Upper lobe of right lung (tissue), 1 donor: Measurements from ENCODE around the gene MAD2L2. TPM values are rescaled to one million over a fixed set of nuclear protein-coding genes. Genes with fewer than 3 reads are reported as not detected.

ENCODE experiments used
- ATAC-seq: fragments of 200-7000 bp; cut with Tn5 transposase; one replicate; pipeline ENCODE4 v1.9.1; 2020; ENCODE audit warnings: mild to moderate bottlenecking, moderate library complexity
- DNase-seq: peaks from one replicate; pipeline ENCODE4 v3.0.0-alpha.2; 2020
- H3K27ac ChIP-seq: fragments of 200-600 bp; one replicate; pipeline ENCODE4 v1.8.0; 2022
- H3K27me3 ChIP-seq: fragments of 200-600 bp; one replicate; pipeline ENCODE4 v1.8.0; 2022; ENCODE audit warnings: mild to moderate bottlenecking
- H3K36me3 ChIP-seq: fragments of 200-600 bp; one replicate; pipeline ENCODE4 v1.8.0; 2022
- H3K4me1 ChIP-seq: fragments of 200-600 bp; one replicate; pipeline ENCODE4 v1.8.0; 2022
- H3K4me3 ChIP-seq: fragments of 200-600 bp; one replicate; pipeline ENCODE4 v1.8.0; 2022; ENCODE audit warnings: mild to moderate bottlenecking
- H3K9me3 ChIP-seq: fragments of 200-600 bp; one replicate; pipeline ENCODE4 v1.8.0; 2022
- intact Hi-C: fragments of 100-400 bp; cut with DNase I; formaldehyde crosslinking; loops from one replicate; pipeline ENCODE4 v1.11.0; 2022
- total RNA-seq: library from RNA; stranded (reverse); fragmentation: NEBNext Ultra II Directional; extraction: Animal tissue kit (Norgen Biotek cat#: 25700); gene quantifications from one replicate; pipeline ENCODE4 v1.2.1, GENCODE V29; 2021
- TF ChIP-seq, protein P1 (sequence below): fragments of 200-600 bp; IDR thresholded peaks from one replicate; pipeline ENCODE4 v1.8.0; 2022; ENCODE audit warnings: antibody characterized with exemption
- donor health status: DM: no; HTN: yes; CAD: no; lungs with severe emphysema.

MAD2L2 gene
- total RNA-seq, 1 donor from 2014 or later: 23.5 TPM

DNA sequence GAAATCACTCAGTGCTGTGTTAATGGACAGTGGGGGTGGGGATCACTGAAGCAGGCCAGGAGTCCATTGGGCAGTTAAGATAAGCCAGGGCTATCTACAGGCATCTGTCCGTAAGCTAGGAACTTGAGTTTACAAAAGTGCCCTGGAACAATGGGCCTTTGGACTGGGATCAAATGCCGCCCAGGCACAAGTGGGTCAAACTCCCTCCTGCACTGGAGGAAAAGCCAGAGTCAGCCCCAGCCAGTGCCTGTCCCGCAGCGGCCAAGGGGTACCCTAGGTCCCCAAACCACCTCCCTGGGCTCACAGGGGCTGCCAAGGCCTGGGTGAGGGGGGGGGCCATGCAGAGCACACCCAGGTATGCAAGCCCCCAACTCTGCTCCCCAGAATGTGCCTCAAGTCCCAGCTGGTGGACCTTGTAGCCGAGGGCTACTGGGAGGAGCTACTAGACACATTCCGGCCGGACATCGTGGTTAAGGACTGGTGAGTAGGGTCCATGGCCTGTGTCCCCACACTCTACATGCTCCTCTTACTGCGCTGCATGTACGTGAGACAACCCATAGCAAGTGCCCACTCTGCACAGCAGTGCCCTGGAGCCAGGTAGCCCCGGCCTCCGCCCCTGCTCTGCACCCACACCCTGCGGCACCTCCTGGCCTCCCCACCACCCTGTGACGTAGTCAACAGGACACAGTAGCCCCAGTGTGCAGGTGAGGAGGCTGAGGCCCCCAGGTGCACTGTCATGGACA, 9.2 kb downstream of the MAD2L2 start:
- TF ChIP-seq, protein P1, sequence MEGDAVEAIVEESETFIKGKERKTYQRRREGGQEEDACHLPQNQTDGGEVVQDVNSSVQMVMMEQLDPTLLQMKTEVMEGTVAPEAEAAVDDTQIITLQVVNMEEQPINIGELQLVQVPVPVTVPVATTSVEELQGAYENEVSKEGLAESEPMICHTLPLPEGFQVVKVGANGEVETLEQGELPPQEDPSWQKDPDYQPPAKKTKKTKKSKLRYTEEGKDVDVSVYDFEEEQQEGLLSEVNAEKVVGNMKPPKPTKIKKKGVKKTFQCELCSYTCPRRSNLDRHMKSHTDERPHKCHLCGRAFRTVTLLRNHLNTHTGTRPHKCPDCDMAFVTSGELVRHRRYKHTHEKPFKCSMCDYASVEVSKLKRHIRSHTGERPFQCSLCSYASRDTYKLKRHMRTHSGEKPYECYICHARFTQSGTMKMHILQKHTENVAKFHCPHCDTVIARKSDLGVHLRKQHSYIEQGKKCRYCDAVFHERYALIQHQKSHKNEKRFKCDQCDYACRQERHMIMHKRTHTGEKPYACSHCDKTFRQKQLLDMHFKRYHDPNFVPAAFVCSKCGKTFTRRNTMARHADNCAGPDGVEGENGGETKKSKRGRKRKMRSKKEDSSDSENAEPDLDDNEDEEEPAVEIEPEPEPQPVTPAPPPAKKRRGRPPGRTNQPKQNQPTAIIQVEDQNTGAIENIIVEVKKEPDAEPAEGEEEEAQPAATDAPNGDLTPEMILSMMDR: no peak
- ATAC-seq (peak; percentile 36), DNase-seq (no peak)
- H3K36me3 ChIP-seq: peaks cover 29% of the 10 kb centered on the region
- H3K27me3 ChIP-seq: no peaks in the 10 kb centered on the region
- no peak overlapping the region for H3K27ac ChIP-seq
- no peak overlapping the region for H3K4me3 ChIP-seq
- intact Hi-C loops: no loop called here
- H3K4me1 ChIP-seq: peaks cover 9% of the 10 kb centered on the region
- H3K9me3 ChIP-seq: no peaks in the 10 kb centered on the region

DNA sequence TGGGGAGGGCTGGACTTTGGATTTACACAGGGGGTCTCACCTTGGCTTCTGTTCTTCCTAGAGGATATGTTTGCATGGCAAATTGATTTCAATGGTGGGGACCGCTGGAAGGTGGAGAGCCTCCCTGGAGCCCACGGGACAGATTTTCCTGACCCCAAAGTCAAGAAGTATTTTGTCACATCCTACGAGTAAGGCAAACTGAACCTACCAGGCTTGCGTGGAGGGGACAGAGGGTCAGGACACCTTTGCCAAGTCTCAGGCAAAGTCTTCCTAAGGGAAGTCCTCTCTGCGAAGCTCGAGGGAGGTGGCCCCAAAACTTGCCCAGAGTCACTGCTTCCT, 9.8 kb downstream of the MAD2L2 start:
- Histone ChIP-seq H3K4me3 (no peak overlapping the region), H3K36me3 (peaks cover 29% of the 10 kb centered on the region), H3K9me3 (no peaks in the 10 kb centered on the region), H3K27me3 (no peaks in the 10 kb centered on the region), H3K27ac (no peak overlapping the region), H3K4me1 (peaks cover 9% of the 10 kb centered on the region)
- TF ChIP-seq, protein P1: no peak
- intact Hi-C loops: no loop called here
- DNase-seq (no peak), ATAC-seq (no peak)

DNA sequence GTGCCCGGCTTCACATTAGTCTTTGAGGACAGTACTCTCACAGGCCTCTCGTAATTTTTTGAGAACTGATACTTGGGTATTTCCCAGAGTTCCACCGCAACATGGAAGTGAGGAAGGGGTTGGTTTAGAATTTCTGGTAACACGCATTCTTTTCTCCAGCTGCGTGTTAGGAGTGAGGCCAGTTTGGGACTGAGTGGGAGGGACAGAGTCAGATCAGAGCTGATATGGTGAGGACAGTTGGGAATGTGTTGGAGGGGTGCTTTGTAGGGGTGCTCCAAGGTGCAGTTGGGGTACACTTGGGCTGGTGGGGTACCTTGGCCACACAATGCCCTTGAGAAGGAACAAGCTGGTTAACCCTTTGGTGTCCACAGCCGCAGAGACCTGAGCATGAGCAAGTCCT, 10.2 kb downstream of the MAD2L2 start:
- Histone ChIP-seq H3K4me3 (no peak overlapping the region), H3K4me1 (peaks cover 9% of the 10 kb centered on the region), H3K27me3 (no peaks in the 10 kb centered on the region), H3K36me3 (peaks cover 29% of the 10 kb centered on the region), H3K9me3 (no peaks in the 10 kb centered on the region), H3K27ac (no peak overlapping the region)
- ATAC-seq (no peak), DNase-seq (no peak)
- TF ChIP-seq, protein P1: no peak
- intact Hi-C loops: no loop called here

DNA sequence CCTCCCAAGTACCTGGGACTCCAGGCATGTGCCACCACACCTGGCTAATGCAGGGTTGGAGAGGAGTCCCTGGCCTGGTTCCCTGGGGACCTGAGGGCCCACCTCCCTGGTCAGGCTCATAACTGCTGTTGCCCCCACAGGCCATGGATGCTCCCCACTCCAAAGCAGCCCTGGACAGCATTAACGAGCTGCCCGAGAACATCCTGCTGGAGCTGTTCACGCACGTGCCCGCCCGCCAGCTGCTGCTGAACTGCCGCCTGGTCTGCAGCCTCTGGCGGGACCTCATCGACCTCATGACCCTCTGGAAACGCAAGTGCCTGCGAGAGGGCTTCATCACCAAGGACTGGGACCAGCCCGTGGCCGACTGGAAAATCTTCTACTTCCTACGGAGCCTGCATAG, 12.4 kb downstream of the MAD2L2 start:
- Histone ChIP-seq H3K4me1 (peaks cover 9% of the 10 kb centered on the region), H3K27ac (no peak overlapping the region), H3K9me3 (no peaks in the 10 kb centered on the region), H3K27me3 (no peaks in the 10 kb centered on the region), H3K4me3 (no peak overlapping the region), H3K36me3 (peaks cover 15% of the 10 kb centered on the region)
- intact Hi-C loops: no loop called here
- ATAC-seq (no peak), DNase-seq (no peak)
- TF ChIP-seq, protein P1: no peak

DNA sequence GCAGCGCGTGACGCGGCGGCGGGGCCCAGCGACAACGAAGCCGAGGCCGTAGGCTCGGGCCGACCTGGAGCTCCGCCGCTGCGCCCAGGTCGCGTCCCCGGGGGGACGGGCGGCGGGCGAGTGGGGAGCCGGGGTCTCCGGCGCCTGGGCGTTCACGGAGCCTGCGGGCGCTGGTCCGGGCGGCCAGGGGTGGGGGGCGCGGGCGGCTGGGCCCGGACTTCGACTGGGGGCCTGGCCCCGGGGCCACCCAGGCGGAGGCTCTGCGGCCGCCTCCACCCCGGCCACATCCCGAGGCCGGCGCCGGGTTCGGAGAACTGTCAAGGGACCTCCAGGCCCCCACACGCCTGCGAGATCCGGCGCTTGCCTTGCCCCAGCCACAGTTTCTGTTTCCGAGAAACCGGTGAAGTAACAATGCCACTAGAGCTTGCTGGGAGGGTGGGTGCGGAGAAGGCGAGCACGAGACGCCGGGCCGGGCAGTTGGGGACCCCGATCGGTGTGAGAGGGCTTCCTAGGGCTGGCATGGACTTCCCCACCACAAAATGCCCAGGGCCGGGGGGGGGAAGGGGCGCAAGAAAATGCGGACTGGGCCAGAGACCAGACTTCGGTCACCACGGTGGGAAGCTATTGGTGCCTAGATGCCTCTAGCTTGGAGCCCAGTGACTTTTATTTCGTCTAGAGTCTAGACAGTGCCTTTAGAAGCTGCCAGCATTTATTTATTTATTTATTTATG, 16.4 kb downstream of the MAD2L2 start:
- H3K4me3 ChIP-seq: peak overlapping the region; percentile 63
- TF ChIP-seq, protein P1: no peak
- no peaks in the 10 kb centered on the region for H3K27me3 ChIP-seq
- ATAC-seq (peak; percentile 66), DNase-seq (peak; percentile 84)
- peaks cover 6% of the 10 kb centered on the region for H3K36me3 ChIP-seq
- H3K9me3 ChIP-seq: no peaks in the 10 kb centered on the region
- peaks cover 5% of the 10 kb centered on the region for H3K4me1 ChIP-seq
- intact Hi-C loops: no loop called here
- H3K27ac ChIP-seq: peak overlapping the region; percentile 80
